Neural cell (in vitro differentiated cells): Measurements from ENCODE around the gene ZNF783. TPM values are rescaled to one million over a fixed set of nuclear protein-coding genes. Genes with fewer than 3 reads are reported as not detected.

Experiments
- H2AFZ ChIP-seq: fragments of 200-600, 300-800 bp; sonication (generic), shearing (Covaris generic); 2 replicates; pipeline ENCODE4 v1.6.0; 2014; ENCODE audit warnings: low read depth, mild to moderate bottlenecking, antibody characterized with exemption, low read length, moderate library complexity
- H3F3A ChIP-seq: fragments of 200-600 bp; shearing (Covaris generic); 2 replicates; pipeline ENCODE4 v1.6.1; 2016; ENCODE audit warnings: mild to moderate bottlenecking, moderate library complexity, mixed read lengths, antibody characterized with exemption, low read length; ENCODE audit not compliant: insufficient read depth, poor library complexity, severe bottlenecking
- H3K27ac ChIP-seq: fragments of 200-600, 300-800 bp; sonication (generic), shearing (Covaris generic); 2 replicates; pipeline ENCODE4 v1.5.1; 2014; ENCODE audit warnings: mild to moderate bottlenecking, low read length, moderate library complexity
- H3K27me3 ChIP-seq: fragments of 300-800, 200-600 bp; sonication (generic), shearing (Covaris generic); 2 replicates; pipeline ENCODE4 v1.6.0; 2014; ENCODE audit warnings: mild to moderate bottlenecking, low read depth, low read length, moderate library complexity; ENCODE audit not compliant: insufficient read depth
- H3K36me3 ChIP-seq: fragments of 300-800, 200-600 bp; sonication (generic), shearing (Covaris generic); 2 replicates; pipeline ENCODE4 v1.5.1; 2014; ENCODE audit warnings: mild to moderate bottlenecking, antibody characterized with exemption, low read length, moderate library complexity; ENCODE audit not compliant: insufficient read depth
- H3K4me2 ChIP-seq: fragments of 300-800, 200-600 bp; sonication (generic), shearing (Covaris generic); 2 replicates; pipeline ENCODE4 v1.6.0; 2014; ENCODE audit warnings: mild to moderate bottlenecking, low read length
- H3K4me3 ChIP-seq: fragments of 300-800, 200-600 bp; sonication (generic), shearing (Covaris generic); 2 replicates; pipeline ENCODE4 v1.5.1; 2014; ENCODE audit warnings: mild to moderate bottlenecking, low read length, moderate library complexity
- H3K79me2 ChIP-seq: fragments of 200-600 bp; shearing (Covaris generic); replicated peaks from 2 replicates; pipeline ENCODE4 v1.6.0; 2014; ENCODE audit warnings: mild to moderate bottlenecking, low read length, moderate library complexity; ENCODE audit not compliant: insufficient read depth
- H3K9ac ChIP-seq: fragments of 300-800, 200-600 bp; sonication (generic), shearing (Covaris generic); 2 replicates; pipeline ENCODE4 v1.6.1; 2016; ENCODE audit warnings: mild to moderate bottlenecking, low read length, mixed read lengths
- H3K9me2 ChIP-seq: fragments of 200-600 bp; shearing (Covaris generic); 2 replicates; pipeline ENCODE4 v1.6.1; 2016; ENCODE audit warnings: mild to moderate bottlenecking, low read length, mixed read lengths; ENCODE audit not compliant: insufficient read depth
- H3K9me3 ChIP-seq: fragments of 200-600, 300-800 bp; sonication (generic), shearing (Covaris generic); 2 replicates; pipeline ENCODE4 v1.6.1; 2016; ENCODE audit warnings: mild to moderate bottlenecking, mixed run types, low read length, moderate library complexity, mixed read lengths
- H4K20me1 ChIP-seq: fragments of 200-600 bp; shearing (Covaris generic); 2 replicates; pipeline ENCODE4 v1.6.1; 2016; ENCODE audit warnings: mild to moderate bottlenecking, mixed run types; ENCODE audit not compliant: insufficient read depth
- EP300 ChIP-seq: fragments of 450-650 bp; conservative IDR thresholded peaks from 2 replicates; pipeline ENCODE4 v1.6.1; 2014; ENCODE audit warnings: antibody characterized with exemption, mild to moderate bottlenecking, moderate library complexity; ENCODE audit not compliant: poor library complexity, severe bottlenecking
- EZH2 ChIP-seq: fragments of 200-600, 300-800 bp; shearing (Covaris generic), sonication (generic); IDR thresholded peaks from 2 replicates; pipeline ENCODE4 v1.6.1; 2014; ENCODE audit warnings: antibody characterized with exemption, low read length, borderline replicate concordance, mild to moderate bottlenecking; ENCODE audit not compliant: insufficient read depth, poor library complexity, severe bottlenecking
- MXI1 ChIP-seq: fragments of 450-650 bp; conservative IDR thresholded peaks from 2 replicates; pipeline ENCODE4 v1.6.1; 2014; ENCODE audit warnings: antibody characterized with exemption, mild to moderate bottlenecking; ENCODE audit not compliant: poor library complexity, severe bottlenecking
- POLR2AphosphoS5 ChIP-seq: IDR thresholded peaks from 2 replicates; pipeline ENCODE4 v1.6.1; 2012
- RAD21 ChIP-seq: fragments of 450-650 bp; conservative IDR thresholded peaks from 2 replicates; pipeline ENCODE4 v1.6.1; 2014; ENCODE audit warnings: antibody characterized with exemption, mild to moderate bottlenecking, moderate library complexity
- SMC3 ChIP-seq: fragments of 450-650 bp; conservative IDR thresholded peaks from 2 replicates; pipeline ENCODE4 v1.6.1; 2014; ENCODE audit warnings: antibody characterized with exemption, mild to moderate bottlenecking, moderate library complexity; ENCODE audit not compliant: poor library complexity
- TAF1 ChIP-seq: IDR thresholded peaks from 2 replicates; pipeline ENCODE4 v1.6.1; 2012; ENCODE audit warnings: low read depth
- polyA plus RNA-seq: library from polyadenylated mRNA; depleted of rRNA; stranded (reverse); fragments of >200 nt; gene quantifications from 2 replicates; pipeline ENCODE4 v1.2.3, GENCODE V29; 2014
- TF ChIP-seq, protein P1 (sequence below): fragments of 450-650 bp; IDR thresholded peaks from 2 replicates; pipeline ENCODE4 v1.5.1; 2014; ENCODE audit warnings: antibody characterized with exemption, mild to moderate bottlenecking, moderate library complexity; ENCODE audit not compliant: poor library complexity, severe bottlenecking
- TF ChIP-seq, protein P2 (sequence below): IDR thresholded peaks from 2 replicates; pipeline ENCODE4 v1.6.1; 2012; ENCODE audit warnings: borderline replicate concordance

Gene ZNF783
- polyA plus RNA-seq, 1 donor from 2014 or later, result 23.9 TPM

DNA sequence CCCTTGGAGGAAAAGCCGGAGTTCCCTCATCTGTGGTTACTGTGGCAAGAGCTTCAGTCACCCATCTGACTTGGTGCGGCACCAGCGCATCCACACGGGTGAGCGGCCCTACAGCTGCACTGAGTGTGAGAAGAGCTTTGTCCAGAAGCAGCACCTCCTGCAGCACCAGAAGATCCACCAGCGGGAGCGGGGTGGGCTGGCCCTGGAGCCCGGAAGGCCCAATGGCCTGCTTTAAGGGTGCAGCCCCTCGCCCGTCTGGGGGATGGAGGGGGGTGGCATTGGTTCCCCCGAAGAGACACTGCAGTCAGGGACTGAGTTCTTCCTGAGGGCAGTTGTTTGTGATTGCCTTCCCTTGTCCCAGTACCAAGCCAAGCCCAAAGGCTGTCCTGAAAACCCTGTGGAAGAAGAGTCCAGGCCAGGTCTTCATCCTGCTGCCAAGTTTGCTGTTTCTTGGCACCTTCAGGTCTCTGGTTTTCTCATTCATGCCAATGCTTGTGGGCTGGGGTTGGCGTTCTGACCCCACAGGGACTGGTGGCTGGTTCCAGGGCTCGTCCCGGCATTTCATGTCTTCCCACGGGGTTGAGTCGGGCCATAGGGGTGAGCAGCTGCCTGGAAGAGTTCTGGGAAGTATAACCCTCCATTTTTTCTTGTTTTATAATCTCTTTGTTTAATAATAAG, 7.7 kb upstream of the ZNF783 start:
- Histone ChIP-seq H3K4me2 (no peak overlapping the region), H3K9me3 (no peaks in the 10 kb centered on the region), H4K20me1 (no peaks in the 10 kb centered on the region), H3K79me2 (no peaks in the 10 kb centered on the region), H3K27me3 (no peaks in the 10 kb centered on the region), H3K36me3 (no peaks in the 10 kb centered on the region), H2AFZ (no peak overlapping the region), H3F3A (no peaks in the 10 kb centered on the region), H3K27ac (no peak overlapping the region), H3K9ac (no peak overlapping the region), H3K9me2 (no peaks in the 10 kb centered on the region), H3K4me3 (no peak overlapping the region)
- TF ChIP-seq, protein P1, sequence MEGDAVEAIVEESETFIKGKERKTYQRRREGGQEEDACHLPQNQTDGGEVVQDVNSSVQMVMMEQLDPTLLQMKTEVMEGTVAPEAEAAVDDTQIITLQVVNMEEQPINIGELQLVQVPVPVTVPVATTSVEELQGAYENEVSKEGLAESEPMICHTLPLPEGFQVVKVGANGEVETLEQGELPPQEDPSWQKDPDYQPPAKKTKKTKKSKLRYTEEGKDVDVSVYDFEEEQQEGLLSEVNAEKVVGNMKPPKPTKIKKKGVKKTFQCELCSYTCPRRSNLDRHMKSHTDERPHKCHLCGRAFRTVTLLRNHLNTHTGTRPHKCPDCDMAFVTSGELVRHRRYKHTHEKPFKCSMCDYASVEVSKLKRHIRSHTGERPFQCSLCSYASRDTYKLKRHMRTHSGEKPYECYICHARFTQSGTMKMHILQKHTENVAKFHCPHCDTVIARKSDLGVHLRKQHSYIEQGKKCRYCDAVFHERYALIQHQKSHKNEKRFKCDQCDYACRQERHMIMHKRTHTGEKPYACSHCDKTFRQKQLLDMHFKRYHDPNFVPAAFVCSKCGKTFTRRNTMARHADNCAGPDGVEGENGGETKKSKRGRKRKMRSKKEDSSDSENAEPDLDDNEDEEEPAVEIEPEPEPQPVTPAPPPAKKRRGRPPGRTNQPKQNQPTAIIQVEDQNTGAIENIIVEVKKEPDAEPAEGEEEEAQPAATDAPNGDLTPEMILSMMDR, result no peak
- TF ChIP-seq SMC3, result no peak
- no peak for TF ChIP-seq EP300
- no peak for TF ChIP-seq POLR2AphosphoS5
- no peak for TF ChIP-seq EZH2
- TF ChIP-seq, protein P2, sequence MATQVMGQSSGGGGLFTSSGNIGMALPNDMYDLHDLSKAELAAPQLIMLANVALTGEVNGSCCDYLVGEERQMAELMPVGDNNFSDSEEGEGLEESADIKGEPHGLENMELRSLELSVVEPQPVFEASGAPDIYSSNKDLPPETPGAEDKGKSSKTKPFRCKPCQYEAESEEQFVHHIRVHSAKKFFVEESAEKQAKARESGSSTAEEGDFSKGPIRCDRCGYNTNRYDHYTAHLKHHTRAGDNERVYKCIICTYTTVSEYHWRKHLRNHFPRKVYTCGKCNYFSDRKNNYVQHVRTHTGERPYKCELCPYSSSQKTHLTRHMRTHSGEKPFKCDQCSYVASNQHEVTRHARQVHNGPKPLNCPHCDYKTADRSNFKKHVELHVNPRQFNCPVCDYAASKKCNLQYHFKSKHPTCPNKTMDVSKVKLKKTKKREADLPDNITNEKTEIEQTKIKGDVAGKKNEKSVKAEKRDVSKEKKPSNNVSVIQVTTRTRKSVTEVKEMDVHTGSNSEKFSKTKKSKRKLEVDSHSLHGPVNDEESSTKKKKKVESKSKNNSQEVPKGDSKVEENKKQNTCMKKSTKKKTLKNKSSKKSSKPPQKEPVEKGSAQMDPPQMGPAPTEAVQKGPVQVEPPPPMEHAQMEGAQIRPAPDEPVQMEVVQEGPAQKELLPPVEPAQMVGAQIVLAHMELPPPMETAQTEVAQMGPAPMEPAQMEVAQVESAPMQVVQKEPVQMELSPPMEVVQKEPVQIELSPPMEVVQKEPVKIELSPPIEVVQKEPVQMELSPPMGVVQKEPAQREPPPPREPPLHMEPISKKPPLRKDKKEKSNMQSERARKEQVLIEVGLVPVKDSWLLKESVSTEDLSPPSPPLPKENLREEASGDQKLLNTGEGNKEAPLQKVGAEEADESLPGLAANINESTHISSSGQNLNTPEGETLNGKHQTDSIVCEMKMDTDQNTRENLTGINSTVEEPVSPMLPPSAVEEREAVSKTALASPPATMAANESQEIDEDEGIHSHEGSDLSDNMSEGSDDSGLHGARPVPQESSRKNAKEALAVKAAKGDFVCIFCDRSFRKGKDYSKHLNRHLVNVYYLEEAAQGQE, result no peak
- no peak for TF ChIP-seq RAD21
- no peak for TF ChIP-seq MXI1
- TF ChIP-seq TAF1, result no peak

DNA sequence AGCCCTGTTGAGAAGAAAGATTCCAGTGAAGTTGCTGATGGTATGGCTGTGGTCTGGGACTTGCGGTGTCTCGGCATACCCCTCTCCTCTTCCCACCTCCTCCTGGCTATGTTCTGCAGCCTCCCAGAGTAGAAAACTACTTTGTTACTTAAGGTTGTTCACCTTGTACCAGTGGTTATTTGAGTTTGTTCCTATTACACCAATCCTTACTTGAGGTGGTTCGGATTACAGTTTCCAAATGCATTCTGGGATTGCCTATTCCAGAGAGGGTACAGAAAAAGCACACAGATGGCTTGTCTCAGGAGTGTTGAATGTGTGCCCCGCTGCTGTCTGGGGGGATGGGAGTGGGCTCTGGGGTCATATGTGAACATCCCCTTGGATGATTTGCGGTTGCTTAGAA, 6.8 kb upstream of the ZNF783 start:
- TF ChIP-seq, protein P2, result no peak
- no peak for TF ChIP-seq TAF1
- no peak for TF ChIP-seq MXI1
- no peak for TF ChIP-seq EZH2
- Histone ChIP-seq H3K79me2 (no peaks in the 10 kb centered on the region), H3K27ac (no peak overlapping the region), H3K4me3 (no peak overlapping the region), H3K27me3 (no peaks in the 10 kb centered on the region), H3K9me3 (no peaks in the 10 kb centered on the region), H3K9ac (no peak overlapping the region), H3K4me2 (no peak overlapping the region), H3K36me3 (no peaks in the 10 kb centered on the region), H4K20me1 (no peaks in the 10 kb centered on the region), H3F3A (no peaks in the 10 kb centered on the region), H2AFZ (no peak overlapping the region), H3K9me2 (no peaks in the 10 kb centered on the region)
